Fibroblast of lung (primary cell): ENCODE measurements around the gene TOR2A. TPM values are rescaled to one million over a fixed set of nuclear protein-coding genes. Genes with fewer than 3 reads are reported as not detected.

Source experiments
- DNase-seq, 2 donors: peaks; one replicate each; pipeline versions ENCODE4 v3.0.0 to v3.0.0-alpha.2; 2010; ENCODE audit warnings: low read depth in 2 of 2
- H2AFZ ChIP-seq: 2 replicates; pipeline ENCODE4 v1.5.1; 2012; ENCODE audit warnings: low read length, control low read depth, inconsistent platforms
- H3K27ac ChIP-seq: 2 replicates; pipeline ENCODE4 v1.5.1; 2011; ENCODE audit warnings: low read length, control low read depth; ENCODE audit not compliant: insufficient read depth
- H3K27me3 ChIP-seq: 2 replicates; pipeline ENCODE4 v1.5.1; 2011; ENCODE audit warnings: mild to moderate bottlenecking, low read length; ENCODE audit not compliant: control insufficient read depth, insufficient read depth
- H3K36me3 ChIP-seq: 2 replicates; pipeline ENCODE4 v1.5.1; 2011; ENCODE audit warnings: low read length; ENCODE audit not compliant: control insufficient read depth, insufficient read depth
- H3K4me1 ChIP-seq: 2 replicates; pipeline ENCODE4 v1.5.1; 2011; ENCODE audit warnings: low read length; ENCODE audit not compliant: control insufficient read depth, insufficient read depth; ENCODE audit errors: extremely low read depth
- H3K4me2 ChIP-seq: 2 replicates; pipeline ENCODE4 v1.5.1; 2011; ENCODE audit warnings: low read length, control low read depth; ENCODE audit not compliant: insufficient read depth; ENCODE audit errors: extremely low read depth
- H3K4me3 ChIP-seq, 4 experiments: fragments of 200-600 bp in 1 of 4; sonication (generic) in 1 of 4; replicated peaks in 1 of 4; 2 replicates each; pipeline ENCODE4 v1.5.1; 2011 to 2016; ENCODE audit warnings: low read length in 4 of 4, low read depth in 3 of 4, mild to moderate bottlenecking in 3 of 4, control low read depth in 2 of 4, inconsistent platforms in 1 of 4, mixed read lengths in 1 of 4; ENCODE audit not compliant: insufficient read depth in 1 of 4; ENCODE audit errors: control extremely low read depth in 1 of 4
- H3K79me2 ChIP-seq: 2 replicates; pipeline ENCODE4 v1.5.1; 2012; ENCODE audit warnings: mild to moderate bottlenecking, low read length, inconsistent platforms; ENCODE audit not compliant: control insufficient read depth, insufficient read depth
- H3K9ac ChIP-seq: 2 replicates; pipeline ENCODE4 v1.5.1; 2011; ENCODE audit warnings: mild to moderate bottlenecking, low read length, control low read depth; ENCODE audit not compliant: insufficient read depth
- H3K9me3 ChIP-seq: 2 replicates; pipeline ENCODE4 v1.5.1; 2012; ENCODE audit warnings: low read depth, low read length; ENCODE audit not compliant: control insufficient read depth, insufficient read depth
- H4K20me1 ChIP-seq: 2 replicates; pipeline ENCODE4 v1.5.1; 2011; ENCODE audit warnings: low read length; ENCODE audit not compliant: control insufficient read depth, insufficient read depth; ENCODE audit errors: extremely low read depth
- CTCF ChIP-seq, 2 donors: IDR thresholded peaks in 1 of 2; conservative IDR thresholded peaks in 1 of 2; 1 replicate in 1 of 2; 2 replicates in 1 of 2; pipeline ENCODE4 v1.5.1; 2011 to 2012; ENCODE audit warnings: low read length in 2 of 2, control low read depth in 1 of 2, inconsistent platforms in 1 of 2, low read depth in 1 of 2, mild to moderate bottlenecking in 1 of 2
- EZH2 ChIP-seq: IDR thresholded peaks from 2 replicates; pipeline ENCODE4 v1.5.1; 2012; ENCODE audit warnings: low read length, control low read depth, mild to moderate bottlenecking; ENCODE audit errors: missing control alignments
- polyA plus RNA-seq, 2 donors: library from polyadenylated mRNA; depleted of rRNA in 1 of 2; stranded (reverse) in 1 of 2; unstranded in 1 of 2; fragments of >200 nt; gene quantifications; 2 replicates each; pipeline ENCODE4 v1.2.1, GENCODE V29; 2011 to 2012; ENCODE audit warnings: missing spikeins in 1 of 2
- total RNA-seq: library from RNA; depleted of rRNA; stranded (reverse); fragments of >200 nt; gene quantifications from 2 replicates; pipeline ENCODE4 v1.2.1, GENCODE V29; 2014

Gene TOR2A
- total and polyA plus RNA-seq, 2 donors (not counting 1 experiment from before 2014, with no cell fraction given), result 3.6 to 5.0 TPM

DNA sequence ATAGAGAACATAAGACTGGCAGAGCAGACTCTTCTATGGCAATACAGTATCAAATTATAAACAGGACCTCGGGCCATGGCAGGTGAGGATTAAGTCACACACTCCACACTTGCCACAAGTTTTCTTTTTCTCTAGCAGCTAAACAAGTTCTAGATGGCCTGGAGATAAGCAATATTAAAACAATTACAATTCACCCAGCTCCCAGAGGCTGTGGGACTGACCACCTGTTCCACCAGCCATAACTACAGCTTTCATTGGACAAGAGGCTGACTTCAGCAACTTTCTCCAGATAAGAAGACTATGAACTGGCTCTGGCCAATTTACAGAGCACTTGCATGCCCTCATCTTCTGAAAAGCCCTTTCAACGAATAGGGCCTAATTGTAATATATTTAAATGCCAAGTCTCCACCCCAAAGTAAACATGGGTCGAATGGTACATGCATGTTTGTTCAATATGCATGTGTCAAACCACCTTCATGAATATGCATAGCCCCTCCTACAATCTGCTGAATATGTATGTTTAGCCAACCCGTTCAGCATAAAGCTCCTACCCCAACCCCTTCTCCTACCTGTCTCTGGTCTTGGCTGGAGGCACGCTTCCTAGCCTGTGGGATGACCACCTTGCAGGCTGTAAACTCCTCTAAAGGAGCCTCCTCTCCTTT is 34.4 kb downstream of the TOR2A start:
- H4K20me1 ChIP-seq, result no peaks in the 10 kb centered on the region
- H3K79me2 ChIP-seq, result no peaks in the 10 kb centered on the region
- H3K9ac ChIP-seq, result no peak overlapping the region
- no peaks in the 10 kb centered on the region for H3K4me1 ChIP-seq
- TF ChIP-seq CTCF (conservative IDR thresholded peaks at IDR 0.05 in 1 of 2, IDR thresholded peaks at IDR 0.05 in 1 of 2; ENCODE audit: low read depth in 1 of 2, low read length in 2 of 2) (no peak), EZH2 (no peak)
- H3K27ac ChIP-seq, result no peak overlapping the region
- H3K9me3 ChIP-seq, result no peaks in the 10 kb centered on the region
- no peaks in the 10 kb centered on the region for H3K36me3 ChIP-seq
- H3K27me3 ChIP-seq, result no peaks in the 10 kb centered on the region
- H2AFZ ChIP-seq, result no peak overlapping the region
- H3K4me2 ChIP-seq, result no peak overlapping the region
- no peak overlapping the region for H3K4me3 ChIP-seq
- no peak for DNase-seq

DNA sequence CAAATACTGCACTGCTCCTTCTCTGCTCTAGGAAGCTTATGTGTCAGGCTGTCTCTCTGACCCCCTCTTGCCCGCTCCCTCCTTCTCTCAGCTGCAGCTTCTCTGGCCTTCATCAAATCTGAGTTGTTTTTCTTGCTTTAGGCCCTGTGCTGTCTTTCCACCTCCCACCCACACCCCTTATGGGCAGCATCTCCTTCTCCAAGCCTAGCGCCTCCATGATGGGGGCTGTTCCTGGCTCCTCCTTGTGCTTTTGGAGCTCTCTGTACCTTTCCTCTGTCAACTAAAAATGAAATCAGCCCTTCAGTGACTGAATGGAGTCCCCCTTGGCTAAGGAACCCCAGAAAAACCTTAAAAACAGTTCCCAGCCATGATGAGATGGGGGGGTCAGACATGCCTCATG is 35.0 kb downstream of the TOR2A start:
- Histone ChIP-seq H4K20me1 (no peaks in the 10 kb centered on the region), H3K27ac (no peak overlapping the region), H3K27me3 (no peaks in the 10 kb centered on the region), H3K4me1 (no peaks in the 10 kb centered on the region), H3K36me3 (no peaks in the 10 kb centered on the region), H3K9ac (no peak overlapping the region), H3K4me2 (no peak overlapping the region), H2AFZ (no peak overlapping the region), H3K4me3 (no peak overlapping the region), H3K9me3 (no peaks in the 10 kb centered on the region), H3K79me2 (no peaks in the 10 kb centered on the region)
- TF ChIP-seq EZH2 (no peak), CTCF (conservative IDR thresholded peaks at IDR 0.05 in 1 of 2, IDR thresholded peaks at IDR 0.05 in 1 of 2; ENCODE audit: low read depth in 1 of 2, low read length in 2 of 2) (no peak)
- no peak for DNase-seq

GRCh38 chr9:127698985-127699670 is 36.0 kb downstream of the TOR2A start:
- TF ChIP-seq EZH2 (no peak), CTCF (conservative IDR thresholded peaks at IDR 0.05 in 1 of 2, IDR thresholded peaks at IDR 0.05 in 1 of 2; ENCODE audit: low read depth in 1 of 2, low read length in 2 of 2) (no peak)
- peak; percentile 97 for DNase-seq
- H3K4me1 ChIP-seq, result no peaks in the 10 kb centered on the region
- peak overlapping the region; percentile 3 for H3K4me2 ChIP-seq
- peak overlapping the region; percentile 3 for H3K9ac ChIP-seq
- no peaks in the 10 kb centered on the region for H3K9me3 ChIP-seq
- no peaks in the 10 kb centered on the region for H3K27me3 ChIP-seq
- H3K79me2 ChIP-seq, result no peaks in the 10 kb centered on the region
- no peaks in the 10 kb centered on the region for H3K36me3 ChIP-seq
- peak overlapping the region; percentile 39 for H3K27ac ChIP-seq
- no peaks in the 10 kb centered on the region for H4K20me1 ChIP-seq
- H2AFZ ChIP-seq, result peak overlapping the region; percentile 2
- H3K4me3 ChIP-seq, result peak overlapping the region in 2 of 4 experiments; percentile 31 to 36
